NCI-H2081 (cell line): Measurements from ENCODE around the gene KCMF1.

Source experiments
- DNase-seq, 2 experiments: peaks; one replicate each; lab custom pipeline; 2025; lab: John Stamatoyannopoulos, UW

Gene KCMF1

DNA sequence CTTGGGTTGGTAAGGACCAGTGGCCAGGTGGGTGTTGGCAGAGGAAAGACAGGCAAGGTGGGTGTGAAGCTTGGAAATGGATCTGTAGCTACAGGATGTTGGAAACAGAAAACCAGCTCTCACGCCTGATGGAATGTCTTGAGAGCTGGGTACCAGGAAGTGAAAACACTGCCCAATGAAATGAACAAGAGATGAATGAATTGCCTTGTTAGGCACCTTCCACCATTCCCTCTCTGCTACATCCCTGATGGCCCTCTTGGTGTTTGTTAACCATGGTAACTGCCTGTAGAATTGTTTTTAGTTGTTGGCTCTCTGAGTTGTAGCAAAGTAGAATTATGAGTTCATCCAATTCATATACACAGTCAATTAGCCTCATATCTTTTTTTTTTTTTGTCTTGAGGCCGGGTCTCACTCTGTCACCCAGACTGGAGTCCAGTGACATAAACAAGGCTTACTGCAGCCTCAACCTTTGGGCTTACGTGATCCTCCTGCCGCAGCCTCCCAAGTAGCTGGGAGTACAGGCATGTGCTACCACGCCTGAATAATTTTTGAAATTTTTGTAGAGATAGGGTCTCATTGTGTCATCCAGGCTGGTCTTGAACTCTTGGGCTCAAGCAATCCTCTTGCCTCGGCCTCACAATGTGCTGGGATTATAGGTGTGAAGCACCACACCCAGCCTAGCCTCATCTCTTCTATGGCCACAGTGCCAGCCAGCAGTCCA is 9.5 kb downstream of the KCMF1 start:
- DNase-seq: no peak

DNA sequence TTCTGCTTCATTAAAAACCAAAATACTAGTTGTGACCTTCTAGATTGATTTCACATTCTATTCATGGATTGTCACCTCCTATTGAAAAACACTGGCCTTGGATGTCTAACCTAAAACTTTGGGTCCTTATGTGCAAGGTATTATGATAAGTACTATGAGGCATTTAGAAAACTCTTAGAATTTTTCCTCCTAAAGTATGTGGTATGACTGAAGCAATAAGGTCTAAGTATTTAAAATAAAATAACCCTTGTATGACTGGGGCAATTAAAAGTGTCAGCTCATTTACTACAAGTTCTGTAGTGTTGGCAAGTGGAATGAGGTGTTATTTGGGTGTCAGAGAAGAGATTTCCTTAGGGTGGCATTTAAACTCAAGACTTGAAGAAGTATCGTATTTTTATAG is 15.1 kb downstream of the KCMF1 start:
- no peak for DNase-seq

DNA sequence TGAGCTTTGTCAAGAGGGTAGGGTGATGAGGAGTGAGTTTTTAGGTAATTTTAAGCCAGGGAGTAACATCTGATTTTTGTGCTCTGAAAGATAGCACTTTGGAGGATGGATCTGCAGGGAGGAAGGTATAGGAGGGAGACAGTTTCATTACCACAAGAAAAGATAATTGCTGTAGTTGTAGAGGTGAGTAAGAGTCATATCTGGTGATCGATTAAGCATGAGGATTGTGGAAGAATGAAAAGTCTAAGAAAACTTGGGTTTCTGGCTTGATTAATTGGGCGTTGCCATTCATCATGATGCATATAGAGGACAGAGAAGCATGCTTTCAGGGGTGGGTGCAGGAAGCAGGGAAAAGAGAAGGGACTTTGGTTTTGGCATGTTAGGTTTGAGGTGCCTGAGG is 18.5 kb downstream of the KCMF1 start:
- no peak for DNase-seq

DNA sequence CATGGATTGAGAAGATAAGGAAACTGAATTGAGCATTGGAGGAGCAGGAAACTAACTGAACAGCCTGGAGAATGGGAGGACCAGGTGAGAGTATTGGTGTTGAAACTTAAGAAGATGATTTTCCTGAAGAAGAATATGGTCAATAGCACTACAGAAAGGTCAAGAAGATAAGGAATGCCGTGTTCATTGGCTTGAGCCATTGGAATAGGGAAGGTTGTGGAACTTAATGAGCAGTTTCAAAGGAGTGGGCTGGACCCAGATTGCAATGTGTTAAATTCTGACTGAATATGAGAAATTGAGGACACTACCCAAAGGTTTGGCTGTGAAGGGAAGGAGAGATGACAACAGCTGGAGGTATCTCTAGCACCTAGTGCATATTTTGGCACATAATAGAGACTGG is 19.0 kb downstream of the KCMF1 start:
- DNase-seq: no peak

DNA sequence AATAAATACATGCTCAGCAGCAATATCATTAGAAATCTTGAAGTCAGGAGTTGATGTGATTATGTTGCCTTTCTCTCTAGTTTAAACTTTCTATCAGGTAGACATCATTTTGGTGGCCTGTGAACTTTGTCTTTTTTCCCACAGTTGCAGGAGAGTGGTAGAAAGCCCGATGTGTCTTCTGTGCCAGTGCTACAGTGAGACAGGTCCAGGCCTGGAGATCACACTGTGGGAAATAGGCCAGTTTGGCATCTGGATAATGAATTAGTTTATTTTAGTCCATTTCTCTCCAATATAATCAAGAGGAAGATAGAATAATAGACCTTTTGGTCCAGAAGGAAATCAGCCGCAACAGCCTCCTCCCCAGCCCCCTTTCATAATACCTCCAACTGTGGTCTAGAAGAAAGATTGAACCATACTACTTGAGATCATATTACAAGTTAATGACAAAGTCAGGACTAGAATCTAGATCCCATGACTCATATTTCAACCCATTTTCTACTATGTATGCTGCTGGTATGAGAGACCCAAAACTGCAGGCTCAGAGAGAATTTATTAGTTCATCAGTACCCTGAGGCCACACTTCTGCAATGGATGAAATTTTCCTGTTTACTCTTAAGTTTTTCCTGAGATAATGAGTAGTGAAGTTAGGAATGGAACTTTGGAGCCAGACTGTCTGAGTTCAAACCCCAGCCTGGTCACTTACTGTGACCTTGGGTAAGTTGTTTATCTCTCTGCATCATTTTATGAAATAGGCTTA is 20.6 kb downstream of the KCMF1 start:
- no peak for DNase-seq

DNA sequence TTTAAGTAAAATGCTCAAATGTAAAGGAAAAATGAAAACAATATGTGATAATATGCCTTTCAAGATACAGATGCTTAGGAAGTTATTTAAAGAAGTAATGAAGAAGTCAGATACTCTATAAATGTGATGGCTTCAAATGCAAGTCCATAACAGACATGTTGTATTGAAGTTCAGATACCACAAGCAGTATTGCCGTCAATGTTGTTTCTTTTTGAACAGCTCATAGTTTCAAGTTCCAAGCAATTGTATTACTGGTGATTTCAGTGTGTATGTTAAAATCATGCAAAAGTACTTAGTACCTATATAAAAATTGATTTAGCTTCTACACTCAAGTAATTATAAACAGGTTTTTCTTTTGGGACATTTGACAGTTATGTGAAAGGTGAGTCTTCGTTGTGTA is 24.9 kb downstream of the KCMF1 start:
- DNase-seq: no peak

DNA sequence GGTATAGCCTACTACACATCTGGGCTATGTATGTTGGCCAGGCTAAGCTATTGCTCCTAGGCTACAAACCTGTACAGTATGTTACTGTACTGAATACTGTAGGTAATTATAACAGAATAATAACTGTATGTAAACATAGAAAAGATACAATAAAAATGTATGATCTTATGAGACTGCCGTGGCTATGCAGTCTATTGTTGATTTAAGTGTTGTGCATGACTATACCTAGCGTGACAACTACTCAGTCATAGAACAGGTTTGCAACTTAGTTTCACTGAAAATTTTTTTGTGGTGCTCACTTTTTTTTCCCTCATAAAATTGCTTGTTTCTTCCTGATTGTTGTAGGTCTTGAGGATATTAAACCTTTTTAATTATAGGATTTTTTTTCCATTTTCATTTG is 25.9 kb downstream of the KCMF1 start:
- no peak for DNase-seq

DNA sequence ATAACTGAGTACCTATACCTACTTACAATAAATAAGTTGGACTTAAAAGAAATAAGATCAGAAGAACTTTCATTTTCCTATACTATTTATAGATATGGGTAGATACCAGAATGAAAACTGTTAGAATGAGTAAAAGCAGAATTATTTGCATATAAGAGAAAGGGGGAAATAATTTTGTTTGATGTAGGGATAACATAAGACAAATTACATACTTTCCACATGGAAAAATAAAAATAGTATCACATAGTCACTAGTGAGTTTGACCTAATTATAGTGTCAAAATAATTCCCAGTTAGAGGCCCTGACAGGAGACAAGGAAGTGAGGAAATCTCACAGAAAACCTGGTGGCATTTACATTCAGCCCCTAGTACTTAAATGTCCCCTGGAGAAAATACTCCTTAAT is 28.6 kb downstream of the KCMF1 start:
- DNase-seq: no peak

DNA sequence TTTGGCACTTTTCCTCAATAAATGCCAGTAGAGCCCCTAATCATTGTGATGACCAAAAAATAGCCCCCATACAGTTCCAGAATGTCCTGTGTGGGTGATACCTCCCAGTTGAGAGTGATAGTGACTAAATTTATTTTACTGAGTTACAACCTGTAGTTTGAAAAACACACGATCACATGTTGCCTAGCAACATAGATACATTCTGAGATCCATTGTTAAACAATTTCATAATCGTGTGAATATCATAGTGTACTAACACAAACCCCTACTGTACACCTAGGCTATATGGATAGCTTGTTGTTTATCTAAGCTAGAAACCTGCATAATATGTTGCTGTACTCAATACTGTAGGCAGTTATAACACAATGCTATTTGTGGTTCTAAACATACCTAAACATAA is 30.6 kb downstream of the KCMF1 start:
- DNase-seq: no peak

DNA sequence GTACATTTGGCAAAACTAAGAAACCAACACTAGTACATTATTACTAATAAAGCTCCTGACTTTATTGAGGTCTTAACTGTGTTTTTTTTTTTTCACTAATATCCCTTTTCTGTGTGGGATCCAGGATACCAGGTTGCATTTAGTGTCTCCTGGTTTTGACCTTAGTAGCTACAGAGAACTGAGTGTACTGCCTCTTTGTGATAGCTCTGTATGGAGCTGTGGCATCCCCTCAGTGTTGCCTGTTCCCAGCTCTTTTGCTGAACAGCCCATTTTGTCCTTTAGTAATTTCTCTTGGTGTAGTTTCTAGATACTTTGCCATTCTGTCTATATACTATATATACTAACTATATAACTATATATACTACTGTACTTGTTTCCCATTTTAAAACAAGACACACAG is 31.6 kb downstream of the KCMF1 start:
- no peak for DNase-seq

DNA sequence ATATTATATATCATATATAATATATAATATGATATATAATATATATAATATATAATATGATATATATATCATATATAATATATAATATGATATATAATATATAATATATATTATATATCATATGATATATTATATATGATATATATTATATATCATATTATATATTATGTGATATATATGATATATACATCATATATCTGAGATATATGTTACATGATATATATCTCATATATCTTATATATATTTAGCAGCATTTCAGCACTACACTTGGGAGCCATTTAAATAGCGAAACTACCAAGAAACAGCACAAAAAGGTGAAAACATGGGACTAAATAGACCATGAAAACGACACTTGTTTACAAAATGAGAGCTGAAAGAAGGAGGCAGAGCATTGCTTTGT is 37.3 kb downstream of the KCMF1 start:
- DNase-seq: no peak

DNA sequence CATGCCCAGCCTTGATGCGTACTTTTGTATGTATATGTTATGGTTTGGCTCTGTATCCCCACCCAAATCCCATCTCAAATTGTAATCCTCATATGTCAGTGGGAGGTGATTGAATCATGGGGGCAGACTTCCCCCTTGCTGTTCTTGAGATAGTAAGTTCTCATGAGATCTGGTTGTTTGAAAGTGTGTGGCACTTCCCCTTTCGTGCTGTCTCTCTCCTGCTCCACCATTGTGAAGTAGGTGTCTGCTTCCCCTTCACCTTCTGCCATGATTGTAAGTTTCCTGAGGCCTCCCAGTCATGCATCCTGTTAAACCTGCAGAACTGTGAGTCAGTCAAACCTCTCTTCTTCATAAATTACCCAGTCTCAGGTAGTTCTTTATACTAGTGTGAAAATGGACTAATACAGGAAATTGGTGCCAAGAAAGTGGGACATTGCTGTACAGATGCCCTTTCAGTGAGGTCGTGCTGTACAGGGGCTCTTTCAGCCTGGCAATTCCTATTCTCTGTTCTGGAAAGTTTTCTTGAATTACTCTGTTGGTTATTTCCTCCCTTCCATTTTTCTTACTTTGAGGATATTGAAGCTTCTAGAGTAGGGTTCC is 38.2 kb downstream of the KCMF1 start:
- no peak for DNase-seq

DNA sequence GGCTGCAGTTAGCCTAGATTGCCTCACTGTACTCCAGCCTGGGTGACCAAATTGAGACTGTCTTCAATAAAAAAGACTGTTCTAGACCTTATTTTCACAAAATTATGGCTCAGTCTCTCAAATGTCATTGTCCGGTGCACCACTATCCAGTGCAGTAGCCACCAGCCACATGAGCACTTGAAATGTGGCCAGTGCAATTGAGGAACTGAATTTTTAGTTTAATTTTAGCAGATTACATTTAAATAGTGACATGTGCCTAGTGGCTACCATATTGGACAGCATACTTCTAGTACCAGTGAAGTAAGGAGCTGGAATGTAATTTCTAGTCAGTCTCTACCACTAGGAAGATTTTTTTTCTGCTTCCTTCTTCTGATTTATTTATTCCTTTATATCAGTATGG is 39.4 kb downstream of the KCMF1 start:
- no peak for DNase-seq

DNA sequence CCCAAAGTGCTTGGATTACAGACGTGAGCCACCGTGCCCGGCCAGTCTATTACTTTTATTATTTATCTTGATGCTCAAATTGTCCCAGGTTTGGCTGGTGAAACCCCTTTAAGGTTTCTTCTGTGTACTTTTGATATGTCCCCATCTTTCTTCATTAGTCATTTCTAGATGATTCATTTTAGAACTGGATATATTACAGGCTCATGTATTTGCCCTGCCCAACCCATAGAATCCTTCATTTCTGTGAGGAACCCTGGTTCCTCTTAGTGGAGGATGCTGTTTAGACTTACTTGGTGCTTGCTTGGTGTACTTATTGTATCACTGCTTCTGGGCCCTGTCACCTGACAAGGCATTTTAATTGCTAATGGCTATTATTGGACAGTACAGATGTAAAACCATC is 40.1 kb downstream of the KCMF1 start:
- no peak for DNase-seq

DNA sequence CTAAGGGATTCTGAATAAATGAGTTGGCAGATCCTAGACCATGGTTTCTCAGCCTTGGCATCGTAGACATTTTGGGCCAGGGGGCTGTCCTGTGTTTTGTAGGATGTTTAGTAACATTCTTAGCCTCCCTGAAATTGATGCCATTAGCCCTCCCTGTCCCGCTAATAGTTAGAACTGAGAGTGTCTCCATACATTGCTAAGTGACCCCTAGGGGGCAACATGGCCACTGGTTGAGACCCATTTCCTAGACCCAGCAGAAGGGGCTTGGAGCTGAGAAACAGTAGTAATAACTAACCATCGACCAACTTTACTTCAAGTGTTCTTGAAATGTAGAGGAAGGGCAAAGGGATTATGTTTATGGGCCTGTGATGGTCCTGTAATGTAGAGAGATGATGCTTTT is 40.8 kb downstream of the KCMF1 start:
- DNase-seq: no peak

DNA sequence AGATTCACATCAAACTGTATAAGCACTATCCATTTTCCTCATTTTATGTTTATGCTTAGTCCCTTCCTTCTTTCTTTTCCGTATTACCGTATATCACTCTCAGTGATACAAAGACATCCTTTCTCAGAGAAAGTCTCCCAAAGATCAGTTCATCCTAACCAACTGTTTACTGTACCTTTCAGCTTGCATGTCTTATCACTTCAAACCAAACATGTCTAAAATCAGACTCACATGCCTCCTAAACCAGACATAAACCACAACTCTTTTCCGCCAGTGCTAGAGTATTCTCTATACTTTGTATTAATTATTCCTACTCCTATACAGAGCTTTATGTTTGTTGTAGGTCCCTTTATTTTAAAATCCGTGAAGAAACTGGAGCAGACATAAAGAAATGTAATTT is 41.5 kb downstream of the KCMF1 start:
- no peak for DNase-seq

DNA sequence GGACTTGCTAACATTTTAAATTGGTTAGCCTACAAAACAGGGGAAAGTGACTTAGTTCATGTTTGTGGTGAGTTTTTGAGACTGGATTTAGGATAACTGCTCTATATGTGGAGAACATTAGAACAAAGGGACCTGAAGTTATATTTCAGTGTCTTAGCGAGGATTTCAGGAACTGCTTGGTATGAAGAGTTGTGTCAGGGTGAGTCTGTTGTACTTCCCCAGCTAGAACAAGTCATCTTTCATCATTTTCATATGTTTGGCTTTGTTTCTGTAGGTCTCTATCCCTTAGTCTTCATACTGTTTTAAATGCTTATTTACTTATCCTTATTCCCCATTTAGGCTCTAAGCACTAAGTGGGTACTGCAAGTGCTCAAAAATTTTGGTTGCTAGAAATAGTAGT is 41.9 kb downstream of the KCMF1 start:
- DNase-seq: no peak

DNA sequence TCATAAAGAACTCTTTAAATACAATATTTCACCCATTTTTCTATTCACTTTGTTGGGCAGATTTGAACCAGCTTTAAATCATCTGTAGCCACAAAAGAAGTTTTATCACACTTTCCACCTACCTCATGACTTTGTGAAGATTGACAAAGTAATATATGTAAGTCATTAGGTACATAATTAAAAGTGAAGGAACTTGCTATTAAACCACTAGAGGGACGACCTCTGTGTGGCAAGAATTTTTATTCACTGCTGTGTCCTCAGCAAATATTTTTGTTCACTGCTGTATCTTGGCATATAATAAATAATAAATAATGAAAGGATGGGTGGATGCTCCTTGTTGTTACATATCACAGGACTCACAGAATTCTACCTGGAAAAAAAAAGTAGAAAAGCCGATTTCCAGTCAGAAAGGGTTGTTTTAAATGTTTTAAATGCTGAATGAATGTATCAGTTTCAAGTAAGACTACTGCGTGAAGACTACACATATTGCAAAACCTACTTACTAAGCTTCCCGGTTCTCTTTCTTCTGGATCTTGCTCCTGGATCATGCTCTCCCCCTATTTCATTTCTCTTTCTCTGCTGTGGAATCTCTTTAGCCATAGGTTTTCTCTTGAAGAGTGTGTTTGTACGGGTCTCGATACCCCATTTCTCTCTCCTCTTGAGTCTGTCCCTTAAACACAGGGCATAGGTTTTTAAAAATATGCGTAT is 44.8 kb downstream of the KCMF1 start:
- no peak for DNase-seq

DNA sequence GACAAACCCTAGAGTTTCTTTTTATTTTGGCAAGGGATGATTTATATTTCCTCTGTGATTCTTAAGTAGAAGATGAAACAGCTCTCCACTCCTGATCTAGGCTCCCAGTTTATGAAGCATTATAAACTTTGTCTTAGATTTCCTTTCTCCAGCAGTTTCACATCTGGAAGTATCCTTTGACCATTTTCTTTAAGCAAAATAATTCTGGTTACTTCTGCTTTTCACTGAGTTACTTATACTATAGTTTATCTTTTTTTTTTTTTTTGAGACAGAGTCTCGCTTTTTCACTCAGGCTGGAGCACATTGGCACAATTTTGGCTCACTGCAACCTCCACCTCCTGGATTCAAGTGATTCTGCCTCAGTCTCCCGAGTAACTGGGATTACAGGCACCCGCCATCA is 45.5 kb downstream of the KCMF1 start:
- no peak for DNase-seq

DNA sequence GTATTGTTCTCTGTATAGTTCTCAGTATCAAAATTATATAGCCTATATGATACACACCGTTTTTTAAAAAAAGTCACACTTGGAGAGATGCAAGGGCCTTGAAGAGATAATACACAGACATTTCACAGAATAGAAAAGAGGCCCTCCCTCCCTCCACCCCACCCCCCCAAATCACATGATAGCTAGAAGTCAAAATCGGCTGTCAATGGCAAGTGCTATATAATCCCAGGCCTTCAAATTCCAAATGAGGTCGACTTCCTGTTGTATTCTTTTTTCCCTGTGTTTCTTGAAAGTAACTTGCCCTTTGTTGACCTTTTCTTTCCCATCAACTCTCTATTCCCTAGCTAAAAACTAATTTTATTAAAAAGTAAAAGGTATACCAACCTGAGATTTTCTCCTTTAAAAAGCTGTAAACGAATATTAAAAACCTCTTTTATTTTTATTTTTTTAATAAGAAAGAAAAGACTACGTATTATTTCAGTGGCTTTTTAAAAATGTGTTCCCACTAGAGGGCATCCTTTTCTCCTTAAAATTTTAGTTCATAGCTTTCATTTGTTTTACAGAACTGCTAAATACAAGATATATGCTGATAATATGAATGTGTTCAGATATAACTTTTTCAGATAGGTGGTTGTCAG is 46.6 kb downstream of the KCMF1 start:
- DNase-seq: no peak

DNA sequence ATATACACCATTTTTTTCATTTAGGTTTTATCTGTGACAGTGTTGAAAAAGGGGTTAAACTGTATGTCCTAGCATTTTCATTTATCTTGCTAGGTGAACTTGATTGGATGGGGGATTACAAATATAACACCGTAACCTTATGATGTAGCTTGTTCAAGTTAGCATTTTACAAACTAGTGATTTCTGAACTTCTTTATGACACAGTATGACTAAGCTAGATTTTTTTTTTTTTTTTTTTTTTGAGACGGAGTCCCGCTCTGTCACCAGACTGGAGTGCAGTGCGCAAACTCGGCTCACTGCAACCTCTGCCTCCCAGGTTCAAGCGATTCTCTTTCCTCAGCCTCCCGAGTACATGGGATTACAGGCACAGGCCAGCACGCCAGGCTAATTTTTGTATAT is 47.1 kb downstream of the KCMF1 start:
- DNase-seq: no peak

DNA sequence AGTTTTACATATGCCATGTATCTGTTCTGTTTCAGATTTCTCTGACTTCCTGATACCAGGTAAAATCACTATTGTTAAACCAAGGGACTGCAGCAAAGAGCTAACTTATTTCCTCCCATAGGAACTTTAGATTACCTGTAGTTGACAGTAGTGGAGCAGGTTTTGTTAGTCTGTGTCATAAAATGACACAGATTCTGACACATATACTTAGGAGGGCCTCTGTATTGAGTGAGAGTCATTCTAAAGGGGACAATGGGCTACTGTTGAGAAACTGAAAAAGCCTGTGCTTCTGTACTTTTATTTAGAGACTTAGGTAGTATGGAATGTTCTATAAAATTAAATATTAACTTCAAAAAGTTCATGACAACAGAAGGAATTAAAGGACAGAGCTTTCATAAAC is 48.2 kb downstream of the KCMF1 start:
- no peak for DNase-seq
